CD4-positive, alpha-beta T cell treated with Interleukin-6 at 100 ng/mL for 8 hours (primary cell): ENCODE data around the gene HSD17B10.
A peak's percentile ranks its signal among the peaks of the same experiment; 100 is the strongest.
"Not testable (repeated sequence)": the region's sequence is repeated elsewhere in the genome, so short reads cannot be mapped to it uniquely, and the experiment has no call there.

Source experiments
- DNase-seq: peaks from one replicate; pipeline ENCODE4 v3.0.0-alpha.2; 2020; ENCODE audit warnings: mixed read lengths, low spot score

Gene HSD17B10

GRCh38 chrX:53433651-53434639 lies at the start of gene HSD17B10:
HSD17B10 (minus strand) TSS chrX:53434370; CDS start chrX:53434345, 25 bp downstream.
- peak; percentile 85 for DNase-seq

- DNase-seq: no peak
These were observed 49.2 kb upstream of the HSD17B10 start for GRCh38 chrX:53483416-53483815.

DNA sequence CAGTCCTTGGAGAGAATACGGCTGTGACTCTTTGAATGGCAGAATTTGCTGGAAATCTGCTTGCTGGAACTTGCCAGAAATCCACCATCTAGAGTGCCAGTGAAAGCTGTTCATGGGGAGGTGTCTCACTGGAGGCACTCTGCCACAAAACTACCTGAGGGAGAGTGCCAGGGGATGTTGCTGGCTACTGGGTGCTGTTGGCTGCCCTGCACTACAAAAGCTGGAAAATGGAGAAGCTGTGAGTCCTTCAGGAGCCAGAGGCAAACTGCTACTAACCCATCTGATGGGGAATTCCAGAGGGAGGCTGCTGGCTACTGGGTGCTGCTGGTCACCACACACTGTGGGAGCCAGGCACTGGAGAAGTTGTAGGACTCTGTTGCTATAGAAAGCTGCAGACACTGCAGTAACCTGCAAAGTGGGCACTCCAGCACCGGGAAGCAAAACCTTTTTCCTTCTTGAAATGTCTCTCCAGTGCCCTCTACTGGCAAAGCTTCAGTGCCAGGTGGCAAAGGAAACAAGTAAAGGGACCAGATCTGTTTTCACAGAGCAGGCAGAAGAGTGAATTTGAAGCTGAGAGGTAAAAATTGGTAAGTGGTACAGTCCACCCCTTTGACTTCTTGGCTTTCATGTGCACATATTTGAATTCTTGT lies 47.8 kb upstream of the HSD17B10 start:
- DNase-seq: peak; percentile 44

DNA sequence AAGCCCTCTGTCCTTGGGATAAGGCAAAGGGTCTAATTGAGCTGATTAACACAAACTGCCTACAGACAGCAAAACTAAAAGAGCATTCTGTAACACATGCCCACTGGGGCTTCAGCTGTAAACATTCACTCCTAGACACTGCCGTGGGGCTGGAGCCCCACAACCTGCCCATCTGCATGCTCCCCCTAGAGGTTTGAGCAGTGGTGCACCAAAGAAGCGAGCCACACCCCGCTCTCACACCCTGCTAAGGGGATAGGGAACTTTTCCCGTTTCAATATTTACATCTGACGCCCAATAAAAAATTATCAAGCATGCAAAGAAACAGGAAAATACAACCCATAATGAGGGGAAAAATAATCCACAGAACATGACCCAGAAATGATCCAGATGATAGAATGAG lies 46.9 kb upstream of the HSD17B10 start:
- DNase-seq: no peak

DNA sequence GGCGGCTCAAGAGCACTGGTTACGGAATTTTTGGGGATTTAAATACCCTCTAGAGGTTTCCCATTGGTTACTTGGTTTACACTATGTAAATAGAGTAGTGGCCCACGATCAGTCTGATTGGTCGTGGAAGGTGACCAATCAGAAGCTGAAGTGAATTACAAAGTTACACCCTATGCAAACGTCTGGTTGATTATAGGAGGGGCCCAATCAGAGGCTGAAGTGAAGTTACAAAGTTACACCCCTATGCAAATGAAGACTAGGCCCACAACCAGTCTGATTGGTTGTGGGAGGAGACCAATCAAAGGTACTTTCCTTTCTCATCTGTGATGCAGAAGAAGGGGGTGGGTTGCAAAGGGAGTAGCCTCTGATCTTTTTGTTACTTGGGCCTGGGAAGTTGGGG lies 45.1 kb upstream of the HSD17B10 start:
- no peak for DNase-seq

GRCh38 chrX:53476371-53476770 lies 42.2 kb upstream of the HSD17B10 start:
- DNase-seq: no peak

DNA sequence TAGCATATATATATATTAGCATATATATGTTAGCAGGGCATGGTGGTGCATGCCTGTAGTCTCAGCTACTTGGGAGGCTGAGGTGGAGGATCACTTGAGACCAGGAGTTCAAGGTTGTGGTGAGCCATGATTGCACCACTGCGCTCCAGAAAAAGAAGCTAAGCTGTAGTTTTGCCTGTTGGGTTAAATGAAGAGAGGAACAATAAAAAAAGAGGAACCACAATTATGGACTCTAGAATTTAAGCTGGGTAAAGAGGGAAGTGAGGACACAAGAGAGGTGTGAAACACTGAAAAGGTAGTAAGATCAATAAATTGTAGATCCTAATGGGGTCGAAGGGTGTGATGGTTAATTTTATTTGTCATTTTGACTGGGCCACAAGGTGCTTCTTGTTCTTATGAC lies 40.5 kb upstream of the HSD17B10 start:
- no peak for DNase-seq

DNA sequence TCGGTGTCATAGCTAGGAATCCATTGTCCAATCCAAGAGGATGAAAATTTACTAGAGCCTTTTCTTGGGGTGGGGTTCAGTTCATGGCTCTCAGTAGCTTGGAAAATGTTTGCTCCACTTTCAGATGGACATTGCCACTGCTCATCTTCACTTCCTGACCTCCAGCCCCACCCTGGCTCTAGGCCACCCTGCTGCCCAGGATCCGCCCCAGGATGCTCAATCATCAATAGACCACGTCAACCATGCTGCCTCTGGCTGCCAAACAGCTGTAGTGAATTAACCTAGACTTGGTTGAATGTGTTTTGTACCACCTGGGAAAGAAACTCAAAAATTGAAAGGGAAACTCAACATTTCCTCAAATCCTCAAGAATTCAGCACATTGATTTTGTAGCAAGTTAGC lies 37.2 kb upstream of the HSD17B10 start:
- no peak for DNase-seq

DNA sequence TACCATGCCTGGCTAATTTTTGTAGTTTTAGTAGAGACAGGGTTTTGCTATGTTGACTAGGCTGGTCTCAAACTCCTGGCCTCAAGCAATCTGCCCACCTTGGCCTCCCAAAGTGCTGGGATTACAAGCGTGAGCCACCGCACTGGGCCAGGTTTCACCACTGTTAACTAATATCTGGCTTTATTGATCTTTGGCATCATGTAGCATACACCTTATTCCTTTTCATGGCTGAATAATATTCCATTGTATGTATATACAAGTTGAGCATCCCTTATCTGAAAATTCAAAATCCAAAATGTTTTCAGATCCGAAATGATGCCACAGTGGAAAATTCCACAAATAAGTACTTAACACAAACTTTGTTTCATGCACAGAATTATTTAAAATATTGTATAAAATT lies 34.5 kb upstream of the HSD17B10 start:
- not testable (repeated sequence) for DNase-seq

- DNase-seq: no peak
These were observed 23.9 kb upstream of the HSD17B10 start for GRCh38 chrX:53458082-53458481.

DNA sequence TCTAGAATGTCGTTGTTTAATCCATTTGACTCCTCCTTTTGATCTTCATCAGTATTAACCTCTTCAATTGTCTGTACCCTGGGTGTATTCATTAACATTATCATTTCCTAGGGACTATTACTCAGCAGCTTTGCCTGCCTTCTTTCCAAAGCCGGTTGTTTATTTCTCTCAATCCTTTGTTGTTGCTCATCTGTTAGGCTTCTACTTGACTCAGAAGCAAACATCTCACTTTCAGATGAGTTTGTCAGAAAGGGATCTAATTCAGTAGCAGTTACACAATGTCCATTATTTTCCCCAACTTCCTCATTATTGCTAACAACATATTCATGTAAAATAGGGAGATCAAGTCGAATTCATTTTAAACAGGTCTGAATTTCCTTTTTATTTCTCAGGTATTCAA lies 22.1 kb upstream of the HSD17B10 start:
- DNase-seq: no peak

DNA sequence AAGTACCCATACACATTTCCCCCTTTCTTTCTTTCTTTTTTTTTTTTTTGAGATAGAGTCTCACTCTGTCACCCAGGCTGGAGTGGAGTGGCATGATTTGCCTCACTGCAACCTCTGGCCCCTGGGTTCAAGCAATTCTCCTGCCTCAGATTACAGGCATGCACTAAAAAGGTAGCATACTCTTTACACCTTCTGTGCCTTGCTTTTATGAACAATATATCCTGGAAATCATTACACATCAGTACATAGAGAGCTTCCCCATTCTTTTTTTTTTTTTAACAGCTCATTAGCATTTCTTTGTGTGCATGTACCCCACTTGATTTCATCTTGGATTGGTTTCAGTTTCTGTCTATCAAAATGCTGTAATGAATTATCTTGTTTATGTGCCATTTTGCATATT lies 18.6 kb upstream of the HSD17B10 start:
- no peak for DNase-seq

DNA sequence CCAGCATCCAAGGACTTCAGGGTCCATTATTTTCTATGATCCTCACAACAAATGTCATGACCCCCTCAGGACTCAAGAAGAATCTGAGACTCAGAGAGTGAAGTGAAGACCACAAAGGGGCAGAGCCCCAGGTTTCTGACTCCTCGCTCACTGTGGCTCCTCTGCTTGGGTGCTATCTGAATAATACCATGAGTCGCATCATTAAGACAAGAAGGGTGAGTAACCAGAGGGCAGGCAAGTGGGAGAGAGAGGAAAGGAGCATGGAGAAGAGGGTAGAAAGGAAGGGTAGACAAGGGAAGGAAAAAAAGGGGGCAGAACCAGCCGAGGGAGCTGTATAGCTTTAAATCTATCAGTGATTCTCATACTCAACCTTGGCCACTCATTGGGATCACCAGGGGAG lies 15.5 kb upstream of the HSD17B10 start:
- no peak for DNase-seq

- no peak for DNase-seq
These were observed 13.3 kb upstream of the HSD17B10 start for GRCh38 chrX:53447441-53447840.

DNA sequence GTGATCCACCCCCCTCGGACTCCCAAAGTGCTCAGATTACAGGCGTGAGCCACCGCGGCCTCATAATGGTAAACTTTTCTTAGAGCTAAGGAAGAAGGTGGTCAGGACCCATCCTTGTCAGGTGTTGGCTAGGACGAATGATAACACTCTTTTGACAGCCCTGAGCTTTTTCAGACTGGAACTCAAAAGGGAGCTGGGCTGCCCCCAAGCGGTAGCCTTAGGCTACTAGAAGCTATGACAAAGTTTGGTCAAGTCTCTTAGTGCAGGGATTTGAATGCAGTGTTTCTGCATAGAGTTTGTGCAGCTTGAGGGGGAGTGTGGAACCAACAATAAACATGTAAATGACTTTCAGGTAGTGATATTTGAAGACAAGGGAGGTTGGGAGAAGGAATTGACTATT lies 11.8 kb upstream of the HSD17B10 start:
- DNase-seq: peak; percentile 27

DNA sequence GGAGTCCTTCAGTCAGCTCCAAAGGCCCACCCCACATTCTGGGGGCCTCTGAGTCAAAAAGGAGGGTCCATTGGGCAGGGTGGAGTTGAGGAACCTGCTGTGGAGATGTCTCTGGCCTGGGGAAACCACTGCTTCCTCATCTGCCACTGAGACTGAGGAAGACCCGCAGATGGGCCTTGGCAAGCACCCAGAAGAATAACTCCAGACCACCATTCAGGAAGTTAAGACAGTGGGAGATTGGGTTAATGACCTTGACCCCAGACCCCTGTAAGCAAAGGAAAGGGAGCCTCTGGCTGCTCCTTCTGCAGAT lies 8.1 kb upstream of the HSD17B10 start:
- DNase-seq: no peak

DNA sequence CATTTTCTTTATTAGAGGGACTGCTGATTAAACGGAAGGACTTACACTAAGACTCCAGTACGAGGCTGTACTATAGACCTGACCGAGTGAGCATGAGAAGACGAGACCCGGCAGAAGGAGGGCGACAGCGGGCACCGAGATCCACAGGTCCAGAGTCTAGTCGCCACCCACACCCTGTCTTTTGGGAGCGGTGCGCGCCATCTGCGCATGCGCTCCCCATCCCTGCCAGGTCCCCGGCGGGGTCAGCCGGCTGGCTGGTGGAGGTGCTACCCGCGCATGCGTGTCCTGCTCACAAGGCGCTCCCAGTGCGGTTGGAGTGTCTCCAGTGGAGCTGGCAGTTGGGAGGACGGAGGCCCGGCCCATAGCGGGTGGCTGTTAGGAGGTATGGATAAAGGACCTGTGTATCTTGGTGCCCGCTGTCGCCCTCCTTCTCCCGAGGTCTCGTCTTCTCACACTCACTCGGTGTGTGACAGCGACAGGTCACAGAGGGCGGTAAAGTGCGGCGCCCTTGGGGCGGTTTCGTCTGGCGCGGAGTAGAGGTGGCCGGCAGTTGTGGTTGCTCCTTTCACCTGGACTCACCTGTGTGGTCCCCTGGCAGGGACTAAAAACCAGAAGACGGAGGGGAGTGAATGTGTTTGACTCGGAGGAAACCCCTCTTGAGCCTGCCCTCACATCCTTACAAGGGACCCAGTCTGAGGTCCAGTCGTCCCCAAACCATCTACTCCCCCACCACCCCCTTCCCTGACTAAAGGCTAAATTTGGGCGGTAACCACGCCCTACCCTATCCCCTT lies 7.6 kb upstream of the HSD17B10 start:
- peak; percentile 78 for DNase-seq

DNA sequence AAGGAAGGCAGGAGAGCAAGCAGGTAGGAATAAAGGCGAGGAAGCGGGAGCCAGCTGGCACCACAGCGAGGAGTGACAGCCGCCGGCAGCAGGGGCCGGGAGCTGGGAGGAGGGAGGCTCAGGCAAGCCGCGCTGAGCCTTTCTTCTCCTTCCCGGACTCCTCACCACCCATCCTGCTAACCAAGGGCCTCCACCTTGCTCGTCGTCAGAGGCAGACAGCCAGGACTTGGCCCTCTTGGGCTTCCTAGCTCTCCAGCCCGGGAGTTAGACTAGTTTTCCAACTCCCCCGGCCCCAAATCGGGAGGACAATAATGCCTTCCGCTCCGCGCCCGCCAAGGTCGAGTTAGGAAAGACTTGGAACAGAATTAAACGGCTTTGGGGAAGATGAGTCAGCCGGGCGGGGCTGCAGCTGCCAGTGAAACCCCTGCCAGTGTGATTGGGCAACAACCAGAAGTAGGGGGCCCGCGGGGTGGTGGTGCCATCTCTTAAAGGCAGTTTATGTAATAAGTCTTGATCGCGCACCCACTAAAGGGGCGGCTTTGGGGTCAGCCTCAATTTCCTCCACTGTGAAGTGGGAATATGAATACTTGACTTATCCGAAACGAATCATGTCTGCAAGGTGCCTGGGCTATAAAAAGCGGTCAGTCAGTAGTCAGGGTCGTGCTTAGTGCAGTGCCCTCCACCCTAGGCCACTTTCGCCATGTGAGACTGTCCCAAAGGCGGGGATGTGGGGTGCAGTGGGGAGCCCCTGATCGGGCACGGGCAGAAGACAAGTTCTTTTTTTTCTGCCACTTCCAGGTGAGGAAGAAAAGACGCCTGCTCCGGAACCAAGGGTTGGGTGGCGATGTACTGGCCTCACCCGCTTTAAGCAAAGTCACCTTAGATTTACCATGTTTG lies 6.7 kb upstream of the HSD17B10 start:
- DNase-seq: no peak

DNA sequence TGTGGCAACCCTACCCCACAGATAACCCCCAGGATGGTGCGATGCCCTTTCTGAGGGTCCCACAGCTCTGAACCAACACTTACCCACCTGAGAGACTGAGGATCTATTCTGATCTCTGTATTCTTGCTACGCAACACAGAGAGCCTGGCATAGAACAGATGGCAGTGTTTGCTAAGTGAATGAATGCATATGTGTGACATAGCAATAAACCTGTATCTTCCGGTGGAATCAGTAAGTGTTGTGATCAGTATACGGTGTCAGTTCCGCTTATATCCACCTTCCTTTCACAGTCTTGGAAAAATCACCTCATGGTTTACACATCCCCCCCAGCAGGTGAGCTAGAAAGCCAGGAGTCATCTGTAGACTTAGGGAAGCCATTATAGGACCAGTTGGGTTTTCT lies 5.9 kb upstream of the HSD17B10 start:
- no peak for DNase-seq

- no peak for DNase-seq
These were observed 4.7 kb upstream of the HSD17B10 start for GRCh38 chrX:53438832-53439230.

DNA sequence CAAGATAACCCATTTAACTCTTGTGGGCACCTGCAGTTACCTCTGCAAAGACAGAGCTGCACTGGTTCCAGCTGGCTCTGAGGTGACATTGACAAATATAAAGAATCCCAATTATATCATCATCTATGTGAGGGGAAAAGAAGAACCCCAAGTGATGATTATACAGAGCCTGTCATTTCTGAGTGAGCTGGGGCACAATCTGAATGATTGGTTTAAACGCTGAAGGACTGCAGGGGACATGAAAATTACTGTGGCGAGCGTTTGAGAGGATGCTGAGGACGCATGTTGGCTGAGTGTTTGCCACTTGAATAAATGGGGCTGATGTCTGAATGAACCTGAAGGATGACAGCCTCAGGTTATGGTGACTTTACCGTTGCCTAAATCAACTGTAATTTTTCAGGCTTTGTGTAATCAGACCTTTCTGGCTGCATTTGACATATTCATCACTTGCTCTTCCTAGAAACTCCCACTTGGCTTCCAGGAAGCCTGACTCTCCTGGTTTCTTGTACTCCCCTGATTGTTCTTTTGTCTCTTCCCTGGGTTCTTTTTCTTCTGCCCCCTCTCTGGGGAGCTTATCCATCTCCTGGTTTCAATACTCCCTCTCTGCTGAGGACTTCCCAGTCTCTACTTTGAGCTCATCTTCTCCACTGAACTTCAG lies 4.1 kb upstream of the HSD17B10 start:
- DNase-seq: no peak
